Measurements from ENCODE around the gene SSC5D. TPM values are rescaled to one million over a fixed set of nuclear protein-coding genes. Genes with fewer than 3 reads are reported as not detected.

The SSC5D gene
- total and polyA plus RNA-seq, 9 of the 15 experiments (the other 6 are each of a cell fraction or from before 2014, with no cell fraction given), result 0.04 to 0.71 (median 0.14) TPM; not detected in 2

GRCh38 chr19:55549500-55550320, 61.5 kb downstream of the SSC5D start (continued):
- TF ChIP-seq ATF3 (IDR thresholded peaks at IDR 0.05), result 0 out of 2 replicates have a peak, but pooled peaks have one; percentile 18
- TF ChIP-seq ATF3 (CRISPR knock-in tag; conservative IDR thresholded peaks at IDR 0.05), result no peak
- 0 out of 2 replicates have a peak, but pooled peaks have one; percentile 23 for TF ChIP-seq ARID4B (CRISPR knock-in tag; IDR thresholded peaks at IDR 0.05)
